COLO829 (cell line): Measurements from ENCODE around the gene ERP27.

ENCODE experiments used
- DNase-seq: peaks from one replicate; pipeline ENCODE4 v3.0.0; 2012; ENCODE audit warnings: low spot score

Gene ERP27

GRCh38 chr12:14935031-14935430 is 3.3 kb downstream of the ERP27 start:
- no peak for DNase-seq

DNA sequence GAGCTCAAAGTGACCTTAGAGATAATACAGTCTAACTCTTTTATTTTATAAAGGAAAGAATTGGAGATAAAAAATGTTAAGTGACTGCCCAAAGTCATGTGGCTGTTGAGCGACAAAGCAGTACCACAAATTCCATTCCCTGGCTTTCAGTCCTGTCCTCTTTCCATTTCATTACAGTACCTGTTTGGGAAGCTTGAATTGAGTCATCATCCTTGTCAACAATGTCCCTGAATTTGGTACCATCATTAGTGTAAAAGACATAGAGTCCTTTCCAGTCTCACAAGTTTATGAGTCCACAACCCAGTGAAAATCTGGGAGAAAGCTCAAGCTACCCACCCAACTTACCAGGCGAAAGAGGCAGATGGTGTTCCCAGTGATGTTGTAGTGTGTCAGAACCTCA is 3.8 kb downstream of the ERP27 start:
- no peak for DNase-seq

DNA sequence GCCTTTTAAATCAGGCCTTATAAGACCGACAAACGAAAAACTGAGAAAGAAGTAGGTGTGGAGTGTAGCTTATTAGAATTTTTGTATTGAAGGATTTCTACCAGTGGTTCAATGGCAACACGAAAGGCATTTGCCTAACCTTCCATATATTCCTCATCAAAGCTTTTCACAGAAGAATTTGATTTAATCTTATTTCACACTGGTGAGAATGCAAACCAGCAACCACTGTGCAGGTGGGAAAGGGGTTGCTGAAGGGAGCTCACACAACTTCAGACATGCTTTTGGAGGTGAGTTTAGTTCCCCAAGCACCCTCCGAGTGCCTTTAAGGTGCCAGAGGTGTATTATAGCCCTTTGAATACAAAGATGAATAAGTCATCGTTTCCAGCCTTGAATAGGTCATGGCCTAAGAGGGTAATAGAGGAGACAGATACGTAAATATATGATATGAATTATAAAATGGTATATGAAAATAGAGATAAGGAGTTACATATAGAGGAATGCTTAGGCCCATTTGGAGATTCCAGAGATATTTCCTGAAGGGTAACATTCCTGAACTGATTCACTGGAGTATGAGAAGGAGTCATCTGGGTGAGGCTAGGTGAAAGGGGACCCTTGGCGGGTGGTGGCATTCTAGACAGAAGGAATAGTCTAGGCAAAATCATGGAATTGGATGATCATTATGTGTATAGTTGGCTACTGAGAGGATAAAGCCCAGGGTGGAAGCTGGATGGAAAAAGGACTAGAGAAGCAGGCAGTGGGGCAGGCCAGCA is 6.4 kb downstream of the ERP27 start:
- no peak for DNase-seq

- DNase-seq = no peak
Observed at GRCh38 chr12:14931359-14931758, 7.0 kb downstream of the ERP27 start.

- no peak for DNase-seq
Observed at GRCh38 chr12:14930299-14930698, 8.0 kb downstream of the ERP27 start.

DNA sequence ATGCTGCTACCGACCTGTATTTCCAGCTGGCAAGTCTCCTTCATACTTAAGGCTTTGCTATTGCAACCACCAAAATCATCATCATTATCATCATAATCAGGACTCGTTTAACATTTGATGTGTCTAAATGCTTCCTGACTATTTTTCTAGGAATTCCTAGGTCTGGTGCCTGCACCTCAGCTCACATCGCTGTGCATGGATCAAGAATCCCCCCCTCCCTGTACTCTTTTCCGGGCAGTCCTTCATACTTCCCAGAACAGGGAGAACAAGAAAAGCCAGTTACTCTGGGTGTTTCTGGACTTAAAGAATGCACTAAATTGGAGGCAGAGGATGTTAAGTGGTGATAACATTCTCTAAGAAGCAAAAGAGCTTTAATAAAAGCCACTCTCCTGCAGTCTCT is 9.4 kb downstream of the ERP27 start:
- DNase-seq = no peak

GRCh38 chr12:14927267-14927666 is 11.1 kb downstream of the ERP27 start:
- no peak for DNase-seq

GRCh38 chr12:14924541-14924940 is 13.8 kb downstream of the ERP27 start:
- DNase-seq = no peak

DNA sequence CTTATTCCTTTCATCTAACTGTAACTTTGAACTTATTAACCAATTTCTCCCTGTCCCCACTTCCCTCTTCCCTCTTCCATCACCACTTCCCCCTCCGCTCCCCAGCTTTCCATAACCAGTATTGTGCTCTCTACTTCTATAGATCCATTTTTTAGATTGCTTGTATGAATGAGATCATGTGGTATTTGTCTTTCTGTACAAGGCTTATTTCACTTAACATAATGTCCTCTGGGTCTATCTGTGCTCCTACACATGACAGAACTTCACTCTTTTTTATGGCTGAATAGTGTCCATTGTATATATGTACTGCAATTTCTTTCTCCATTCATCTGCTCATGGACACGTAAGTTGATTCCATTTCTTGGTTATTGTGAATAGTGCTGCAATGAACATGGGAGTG is 14.4 kb downstream of the ERP27 start:
- DNase-seq = peak; percentile 38

DNA sequence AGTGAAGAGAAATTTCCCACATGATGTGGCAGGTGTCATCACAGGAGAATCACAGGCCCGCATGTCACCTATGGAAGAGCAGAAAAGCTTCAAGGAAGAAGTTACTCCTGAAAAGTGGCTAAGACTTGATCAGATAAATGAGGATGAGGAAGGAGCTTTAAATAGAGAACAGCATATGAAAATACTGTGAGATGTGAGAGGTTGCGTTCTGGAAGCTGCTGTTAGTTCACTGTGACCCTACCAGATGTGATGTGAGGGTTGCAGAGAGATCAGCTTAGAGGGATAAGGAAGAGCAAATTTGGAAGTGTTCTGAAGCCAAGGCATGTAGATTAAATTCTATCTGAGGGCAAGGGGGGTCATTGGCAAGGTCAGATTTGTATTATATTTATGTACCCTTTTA is 17.1 kb downstream of the ERP27 start:
- DNase-seq = no peak

GRCh38 chr12:14920475-14921126 is 17.7 kb downstream of the ERP27 start:
- DNase-seq = no peak

GRCh38 chr12:14919455-14919854 is 18.9 kb downstream of the ERP27 start:
- no peak for DNase-seq

GRCh38 chr12:14915736-14916135 is 22.6 kb downstream of the ERP27 start:
- no peak for DNase-seq

GRCh38 chr12:14913381-14913781 is 25.0 kb downstream of the ERP27 start:
- DNase-seq = peak; percentile 95

DNA sequence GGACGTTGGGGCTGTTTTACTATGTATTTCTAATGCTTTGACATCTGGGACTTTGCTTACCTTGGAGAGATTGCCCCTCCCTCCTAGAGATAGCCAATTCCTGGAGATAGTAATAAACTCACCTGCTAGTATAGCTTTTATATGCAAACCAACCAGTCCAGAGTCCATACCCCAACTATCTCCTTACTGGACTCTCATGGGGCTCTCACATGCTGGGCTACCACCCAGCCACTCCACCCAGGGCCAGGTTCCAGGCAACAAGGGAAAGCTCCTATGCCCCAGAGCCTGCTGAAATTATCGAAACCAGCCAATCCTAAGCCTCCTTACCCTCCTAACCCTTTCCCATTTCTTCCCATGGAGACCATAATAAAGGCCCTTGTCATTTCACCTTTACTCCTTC is 27.2 kb downstream of the ERP27 start:
- no peak for DNase-seq

GRCh38 chr12:14910090-14910915 is 28.0 kb downstream of the ERP27 start:
- DNase-seq = no peak

GRCh38 chr12:14907953-14908352 is 30.4 kb downstream of the ERP27 start:
- DNase-seq = no peak

GRCh38 chr12:14906114-14906513 is 32.2 kb downstream of the ERP27 start:
- DNase-seq = no peak

- DNase-seq = no peak
Observed at GRCh38 chr12:14905269-14906004, 32.9 kb downstream of the ERP27 start.

DNA sequence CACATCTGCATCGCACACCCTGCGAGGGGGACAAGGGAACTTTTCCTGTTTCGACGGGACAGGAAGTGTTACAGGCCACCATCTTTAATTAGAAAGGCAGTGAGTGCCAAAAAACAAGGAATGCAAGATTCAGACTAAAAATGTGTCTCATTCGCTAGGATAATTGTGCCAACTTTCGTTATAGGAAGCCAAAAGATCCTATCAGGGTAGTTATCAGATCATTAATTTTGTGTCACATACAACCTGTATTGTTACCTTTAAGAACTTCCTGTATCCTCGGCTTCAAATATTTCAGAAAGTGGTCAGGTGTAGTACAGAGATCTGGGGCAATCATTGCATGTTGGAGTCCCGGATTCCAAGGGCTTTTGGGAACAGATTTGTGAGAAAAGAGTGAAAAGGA is 33.5 kb downstream of the ERP27 start:
- no peak for DNase-seq

DNA sequence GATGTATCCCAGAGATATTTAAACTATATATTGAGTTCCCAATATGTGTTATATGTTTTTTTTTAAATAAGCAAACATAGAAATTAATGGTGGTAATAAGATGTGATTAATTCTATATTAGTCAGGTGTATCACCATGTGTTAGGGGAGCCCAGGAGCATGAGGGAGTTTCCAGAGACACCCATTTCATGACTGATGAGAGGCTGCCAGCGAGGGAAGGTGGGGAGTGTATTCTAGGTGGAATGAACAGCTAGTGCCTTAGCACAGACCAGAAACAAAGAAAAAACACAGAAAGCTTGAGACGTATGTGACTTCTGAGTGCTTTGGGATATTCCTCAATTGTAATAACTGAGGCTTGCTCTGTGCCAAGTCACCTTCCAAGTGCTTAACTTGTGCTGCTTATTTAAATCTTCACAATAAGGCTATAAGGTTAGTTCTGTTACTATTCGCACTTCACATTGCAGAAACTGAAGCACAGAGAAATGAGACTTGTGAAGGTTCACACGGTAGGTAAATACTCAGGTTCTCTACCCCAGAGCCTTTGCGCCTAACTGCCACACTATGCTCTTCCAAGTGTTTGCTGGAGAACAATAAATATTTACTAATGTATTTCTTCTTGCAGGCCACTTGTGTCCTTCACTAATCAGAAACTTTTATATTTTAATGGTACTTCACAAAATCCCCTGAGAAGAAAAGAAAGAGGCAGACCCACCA is 34.8 kb downstream of the ERP27 start:
- DNase-seq = no peak

- DNase-seq = no peak
Observed at GRCh38 chr12:14902465-14902864, 35.9 kb downstream of the ERP27 start.
